HG02610 (cell line): ENCODE measurements around the gene CELF4.

ENCODE experiments used
- ATAC-seq: cut with Tn5 transposase; IDR thresholded peaks from one replicate; pipeline ENCODE4 v1.9.1; 2021; ENCODE audit warnings: mild to moderate bottlenecking, moderate library complexity; ENCODE audit not compliant: unreplicated experiment

CELF4 gene

GRCh38 chr18:37548679-37549289 lies 16.8 kb downstream of the CELF4 start:
- ATAC-seq = no peak

GRCh38 chr18:37547196-37547827 lies 18.3 kb downstream of the CELF4 start:
- ATAC-seq = no peak

GRCh38 chr18:37546651-37547050 lies 18.9 kb downstream of the CELF4 start:
- no peak for ATAC-seq

- ATAC-seq = no peak
Measured at GRCh38 chr18:37546272-37546537, 19.4 kb downstream of the CELF4 start.

GRCh38 chr18:37545461-37546271 lies 19.9 kb downstream of the CELF4 start:
- no peak for ATAC-seq

- no peak for ATAC-seq
Measured at GRCh38 chr18:37544713-37545112, 20.9 kb downstream of the CELF4 start.

GRCh38 chr18:37544217-37544616 lies 21.4 kb downstream of the CELF4 start:
- no peak for ATAC-seq

GRCh38 chr18:37543321-37543720 lies 22.3 kb downstream of the CELF4 start:
- ATAC-seq = no peak

- ATAC-seq = no peak
Measured at GRCh38 chr18:37541517-37541916, 24.1 kb downstream of the CELF4 start.

GRCh38 chr18:37540424-37541138 lies 25.0 kb downstream of the CELF4 start:
- no peak for ATAC-seq

- no peak for ATAC-seq
Measured at GRCh38 chr18:37539236-37539635, 26.4 kb downstream of the CELF4 start.

GRCh38 chr18:37538526-37539205 lies 26.9 kb downstream of the CELF4 start:
- no peak for ATAC-seq

GRCh38 chr18:37537868-37538525 lies 27.6 kb downstream of the CELF4 start:
- ATAC-seq = peak; percentile 81

GRCh38 chr18:37536656-37537055 lies 28.9 kb downstream of the CELF4 start:
- ATAC-seq = no peak

- ATAC-seq = no peak
Measured at GRCh38 chr18:37535968-37536367, 29.6 kb downstream of the CELF4 start.

GRCh38 chr18:37534627-37535026 lies 31.0 kb downstream of the CELF4 start:
- ATAC-seq = no peak

GRCh38 chr18:37533647-37534584 lies 31.7 kb downstream of the CELF4 start:
- ATAC-seq = no peak

- ATAC-seq = no peak
Measured at GRCh38 chr18:37532917-37533316, 32.7 kb downstream of the CELF4 start.

GRCh38 chr18:37529863-37530262 lies 35.7 kb downstream of the CELF4 start:
- ATAC-seq = no peak
